K562 (cell line): ENCODE measurements around the gene SPDL1. TPM values are rescaled to one million over a fixed set of nuclear protein-coding genes. Genes with fewer than 3 reads are reported as not detected.

Source experiments
- ETV1 ChIP-seq: fragments of 450-650 bp; conservative IDR thresholded peaks from 2 replicates; pipeline ENCODE4 v1.6.1; 2016; ENCODE audit warnings: missing genetic modification characterization, control low read depth, low read depth, missing compliant biosample characterization
- GTF2F1 ChIP-seq: IDR thresholded peaks from 2 replicates; pipeline ENCODE4 v1.6.1; 2011; ENCODE audit warnings: low read depth, low read length, improper control_type of control experiment
- HOMEZ ChIP-seq: fragments of 250-450 bp; sonication (Bioruptor Pico); IDR thresholded peaks from 2 replicates; pipeline ENCODE4 v1.4.0; 2020; ENCODE audit warnings: mild to moderate bottlenecking, moderate library complexity
- ZFX ChIP-seq: sonication (generic); formaldehyde crosslinking; IDR thresholded peaks from 2 replicates; pipeline ENCODE4 v1.8.0; 2022; ENCODE audit warnings: mild to moderate bottlenecking, missing genetic modification reagents, moderate library complexity
- polyA plus RNA-seq, 8 experiments: library from polyadenylated mRNA; depleted of rRNA in 4 of 8; stranded (reverse) in 5 of 8; unstranded in 3 of 8; fragments of >200 nt; fragmentation: Nextera tagmentation in 2 of 8; fragmentation: Illumina TruSeq in 1 of 8; extraction: Ambion mirVana in 2 of 8; extraction: Trizol in 1 of 8; gene quantifications; 2 replicates each; pipeline versions ENCODE4 v1.2.1 to v1.2.3, GENCODE V29; 2011 to 2014; ENCODE audit warnings: inconsistent platforms in 1 of 8, missing spikeins in 1 of 8
- total RNA-seq, 7 experiments: library from RNA; depleted of rRNA in 6 of 7; stranded (reverse); fragments of >200 nt in 6 of 7; fragmentation: Illumina TruSeq in 2 of 7; extraction: Trizol in 2 of 7; gene quantifications; 2 replicates each; pipeline versions ENCODE4 v1.2.1 to v1.2.3, GENCODE V29; 2011 to 2021; ENCODE audit warnings: low replicate concordance in 1 of 7
- TF ChIP-seq, protein P1 (sequence below): sonication (generic); formaldehyde crosslinking; IDR thresholded peaks from 2 replicates; pipeline ENCODE4 v1.8.0; 2022; ENCODE audit warnings: mild to moderate bottlenecking, missing genetic modification reagents

The SPDL1 gene
- total and polyA plus RNA-seq, 9 of the 15 experiments (the other 6 are each of a cell fraction or from before 2014, with no cell fraction given): 32.4 to 59.6 (median 49.0) TPM

- TF ChIP-seq, protein P1, sequence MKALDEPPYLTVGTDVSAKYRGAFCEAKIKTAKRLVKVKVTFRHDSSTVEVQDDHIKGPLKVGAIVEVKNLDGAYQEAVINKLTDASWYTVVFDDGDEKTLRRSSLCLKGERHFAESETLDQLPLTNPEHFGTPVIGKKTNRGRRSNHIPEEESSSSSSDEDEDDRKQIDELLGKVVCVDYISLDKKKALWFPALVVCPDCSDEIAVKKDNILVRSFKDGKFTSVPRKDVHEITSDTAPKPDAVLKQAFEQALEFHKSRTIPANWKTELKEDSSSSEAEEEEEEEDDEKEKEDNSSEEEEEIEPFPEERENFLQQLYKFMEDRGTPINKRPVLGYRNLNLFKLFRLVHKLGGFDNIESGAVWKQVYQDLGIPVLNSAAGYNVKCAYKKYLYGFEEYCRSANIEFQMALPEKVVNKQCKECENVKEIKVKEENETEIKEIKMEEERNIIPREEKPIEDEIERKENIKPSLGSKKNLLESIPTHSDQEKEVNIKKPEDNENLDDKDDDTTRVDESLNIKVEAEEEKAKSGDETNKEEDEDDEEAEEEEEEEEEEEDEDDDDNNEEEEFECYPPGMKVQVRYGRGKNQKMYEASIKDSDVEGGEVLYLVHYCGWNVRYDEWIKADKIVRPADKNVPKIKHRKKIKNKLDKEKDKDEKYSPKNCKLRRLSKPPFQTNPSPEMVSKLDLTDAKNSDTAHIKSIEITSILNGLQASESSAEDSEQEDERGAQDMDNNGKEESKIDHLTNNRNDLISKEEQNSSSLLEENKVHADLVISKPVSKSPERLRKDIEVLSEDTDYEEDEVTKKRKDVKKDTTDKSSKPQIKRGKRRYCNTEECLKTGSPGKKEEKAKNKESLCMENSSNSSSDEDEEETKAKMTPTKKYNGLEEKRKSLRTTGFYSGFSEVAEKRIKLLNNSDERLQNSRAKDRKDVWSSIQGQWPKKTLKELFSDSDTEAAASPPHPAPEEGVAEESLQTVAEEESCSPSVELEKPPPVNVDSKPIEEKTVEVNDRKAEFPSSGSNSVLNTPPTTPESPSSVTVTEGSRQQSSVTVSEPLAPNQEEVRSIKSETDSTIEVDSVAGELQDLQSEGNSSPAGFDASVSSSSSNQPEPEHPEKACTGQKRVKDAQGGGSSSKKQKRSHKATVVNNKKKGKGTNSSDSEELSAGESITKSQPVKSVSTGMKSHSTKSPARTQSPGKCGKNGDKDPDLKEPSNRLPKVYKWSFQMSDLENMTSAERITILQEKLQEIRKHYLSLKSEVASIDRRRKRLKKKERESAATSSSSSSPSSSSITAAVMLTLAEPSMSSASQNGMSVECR: peak; percentile 8; the same call in 1 of the 2 replicates
- TF ChIP-seq GTF2F1: no peak
- TF ChIP-seq ZFX: peak; percentile 55; the same call in 1 of the 2 replicates
- no peak for TF ChIP-seq HOMEZ
- no peak for TF ChIP-seq ETV1 (tag)
These were observed 54.1 kb downstream of the SPDL1 start (continued) for GRCh38 chr5:169637549-169638121.
